ENCODE measurements around the gene ANXA2R. TPM values are rescaled to one million over a fixed set of nuclear protein-coding genes. Genes with fewer than 3 reads are reported as not detected.
A peak's percentile ranks its signal among the peaks of the same experiment; 100 is the strongest.

The ANXA2R gene
- total and polyA plus RNA-seq, 9 of the 15 experiments (the other 6 are each of a cell fraction or from before 2014, with no cell fraction given), result 2.1 to 4.8 (median 3.4) TPM

DNA sequence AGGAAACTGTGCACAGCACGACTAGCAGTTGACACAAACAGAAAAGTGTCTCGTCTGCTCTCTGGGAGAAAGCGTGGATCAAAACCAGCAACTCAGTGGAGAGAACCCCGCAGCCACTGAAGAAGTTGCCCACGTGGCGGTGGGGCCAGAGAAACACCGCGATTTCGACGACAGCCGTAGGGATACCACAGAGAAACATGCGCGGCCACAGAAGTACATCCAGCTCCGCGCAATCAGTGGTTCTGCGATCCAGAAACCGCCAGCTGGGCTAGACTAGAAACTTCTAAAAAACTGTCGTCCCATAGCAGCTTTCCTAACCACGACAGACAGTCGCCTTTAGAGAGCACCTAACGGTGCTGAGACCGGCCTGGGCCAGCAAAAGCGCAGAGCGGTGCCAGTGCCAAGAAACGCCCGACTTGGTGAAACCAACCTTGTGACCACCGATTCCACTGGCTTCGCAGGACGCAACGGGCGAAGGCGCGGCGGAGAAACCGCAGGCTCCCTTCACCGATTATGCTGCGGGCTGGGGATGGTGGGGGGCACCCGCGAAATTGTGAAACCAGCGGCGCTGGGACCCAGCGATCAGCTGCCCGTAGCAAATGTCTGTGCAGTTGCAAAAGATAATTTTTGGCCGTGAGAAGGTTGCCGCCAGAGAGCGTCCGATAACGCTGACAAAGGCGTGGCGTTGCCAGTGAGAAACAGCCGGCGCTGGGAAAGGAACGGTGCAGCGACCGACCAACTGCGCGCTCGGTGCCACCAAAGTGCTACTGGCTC lies 2.7 kb upstream of the ANXA2R start (continued):
- TF ChIP-seq NR2C2 (CRISPR knock-in tag; IDR thresholded peaks at IDR 0.05) (no peak), NR2C2 (tag; IDR thresholded peaks at IDR 0.05) (peak; percentile 9; the same call in 1 of the 2 replicates), GATA2 (CRISPR knock-in tag; IDR thresholded peaks at IDR 0.05) (peak; percentile 86), MED1 (CRISPR knock-in tag; IDR thresholded peaks at IDR 0.05; ENCODE audit: borderline replicate concordance) (no peak), FOXP1 (CRISPR knock-in tag; IDR thresholded peaks at IDR 0.05) (peak; percentile 98), ZNF77 (CRISPR knock-in tag; IDR thresholded peaks at IDR 0.05) (no peak), HLTF (IDR thresholded peaks at IDR 0.05) (no peak), ZNF584 (CRISPR knock-in tag; IDR thresholded peaks at IDR 0.05; ENCODE audit: low read depth) (no peak; the same call in 1 of the 2 replicates), MITF (IDR thresholded peaks at IDR 0.05) (0 out of 2 replicates have a peak, but pooled peaks have one; percentile 13), LARP7 (IDR thresholded peaks at IDR 0.05) (no peak), TEAD1 (CRISPR knock-in tag; IDR thresholded peaks at IDR 0.05) (peak in 1 of 2 experiments; percentile 94; a peak in 2 of 4 replicates), FOXK2 (conservative IDR thresholded peaks at IDR 0.05 in 1 of 2, IDR thresholded peaks at IDR 0.05 in 1 of 2; ENCODE audit: low read depth in 2 of 2) (peak; percentile 19 to 54; a peak in 3 of 4 replicates), FOXK1 (CRISPR knock-in tag; IDR thresholded peaks at IDR 0.05; ENCODE audit: borderline replicate concordance) (peak; percentile 95; the same call in 1 of the 2 replicates), BDP1 (IDR thresholded peaks at IDR 0.05; ENCODE audit: insufficient read depth, insufficient read length) (no peak), HNRNPK (IDR thresholded peaks at IDR 0.05; ENCODE audit: low read depth, low read length, poor library complexity, severe bottlenecking) (no peak), THRAP3 (IDR thresholded peaks at IDR 0.05; ENCODE audit: borderline replicate concordance) (0 out of 2 replicates have a peak, but pooled peaks have one; percentile 15), U2AF1 (optimal IDR thresholded peaks at IDR 0.05; ENCODE audit: low read depth, low read length) (no peak), ZNF12 (CRISPR knock-in tag; IDR thresholded peaks at IDR 0.05) (no peak), PCBP2 (IDR thresholded peaks at IDR 0.05; ENCODE audit: low read depth, low read length, poor library complexity, severe bottlenecking) (no peak), GTF2E2 (tag; IDR thresholded peaks at IDR 0.05) (no peak), SP1 (CRISPR knock-in tag; IDR thresholded peaks at IDR 0.05) (peak; percentile 56; the same call in 1 of the 2 replicates), ZBED1 (IDR thresholded peaks at IDR 0.05) (no peak; the same call in none of the 2 replicates), ZNF324 (CRISPR knock-in tag; IDR thresholded peaks at IDR 0.05) (no peak), PHF21A (IDR thresholded peaks at IDR 0.05; ENCODE audit: borderline replicate concordance, low read depth) (no peak), MAFK (IDR thresholded peaks at IDR 0.05; ENCODE audit: low read length) (peak; percentile 44), KDM4B (IDR thresholded peaks at IDR 0.05; ENCODE audit: borderline replicate concordance in 2 of 2, low read depth in 1 of 2) (peak in 1 of 2 experiments; percentile 57; a peak in 1 of 4 replicates)
- TF ChIP-seq, protein P1, sequence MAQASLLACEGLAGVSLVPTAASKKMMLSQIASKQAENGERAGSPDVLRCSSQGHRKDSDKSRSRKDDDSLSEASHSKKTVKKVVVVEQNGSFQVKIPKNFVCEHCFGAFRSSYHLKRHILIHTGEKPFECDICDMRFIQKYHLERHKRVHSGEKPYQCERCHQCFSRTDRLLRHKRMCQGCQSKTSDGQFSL (CRISPR knock-in tag; IDR thresholded peaks at IDR 0.05), result peak; percentile 70; the same call in 1 of the 2 replicates
- TF ChIP-seq, protein P1 (tag; IDR thresholded peaks at IDR 0.05), result no peak; a peak in 1 of 4 replicates

All from K562 (cell line).